Stomach (tissue), 4 donors: Measurements from ENCODE around the gene AIFM3.

Experiments
- EP300 ChIP-seq: sonication (generic); formaldehyde crosslinking; IDR thresholded peaks from one replicate; pipeline ENCODE4 v1.6.1; 2017; ENCODE audit warnings: antibody characterized with exemption
- POLR2A ChIP-seq, 4 donors: fragments of 450-650 bp; IDR thresholded peaks; one replicate each; pipeline ENCODE4 v1.6.1; 2016; ENCODE audit warnings: antibody characterized with exemption in 4 of 4, control low read depth in 2 of 4, mild to moderate bottlenecking in 1 of 4, moderate library complexity in 1 of 4
- POLR2AphosphoS5 ChIP-seq, 3 donors: sonication (generic); formaldehyde crosslinking; IDR thresholded peaks; one replicate each; pipeline ENCODE4 v1.6.1; 2016; ENCODE audit warnings: antibody characterized with exemption in 3 of 3
- TF ChIP-seq, protein P1 (sequence below), 7 experiments: fragments of 450-650 bp in 4 of 7; fragments of 200-600 bp in 3 of 7; sonication (generic) in 3 of 7; IDR thresholded peaks; one replicate each; pipeline ENCODE4 v1.5.1; 2016 to 2019; ENCODE audit warnings: antibody characterized with exemption in 7 of 7, control low read depth in 2 of 7, mild to moderate bottlenecking in 1 of 7

DNA sequence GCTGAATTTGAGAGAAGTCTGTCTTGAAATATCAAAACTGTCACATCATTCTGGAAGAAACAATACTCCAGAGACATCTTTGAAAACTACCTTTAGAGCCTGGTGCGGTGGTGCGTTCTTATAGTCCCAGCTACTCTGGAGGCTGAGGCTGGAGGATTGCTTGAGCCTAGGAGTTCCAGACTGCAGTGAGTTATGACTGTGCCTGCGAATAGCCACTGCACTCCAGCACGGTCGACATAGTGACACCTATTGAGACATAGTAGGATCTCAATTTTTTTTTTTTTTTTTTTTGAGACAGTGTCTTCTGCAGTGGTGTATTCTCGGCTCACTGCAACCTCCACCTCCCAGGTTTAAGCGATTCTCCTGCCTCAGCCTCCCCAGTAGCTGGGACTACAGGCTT is 11.5 kb upstream of the AIFM3 start:
- TF ChIP-seq, protein P1, sequence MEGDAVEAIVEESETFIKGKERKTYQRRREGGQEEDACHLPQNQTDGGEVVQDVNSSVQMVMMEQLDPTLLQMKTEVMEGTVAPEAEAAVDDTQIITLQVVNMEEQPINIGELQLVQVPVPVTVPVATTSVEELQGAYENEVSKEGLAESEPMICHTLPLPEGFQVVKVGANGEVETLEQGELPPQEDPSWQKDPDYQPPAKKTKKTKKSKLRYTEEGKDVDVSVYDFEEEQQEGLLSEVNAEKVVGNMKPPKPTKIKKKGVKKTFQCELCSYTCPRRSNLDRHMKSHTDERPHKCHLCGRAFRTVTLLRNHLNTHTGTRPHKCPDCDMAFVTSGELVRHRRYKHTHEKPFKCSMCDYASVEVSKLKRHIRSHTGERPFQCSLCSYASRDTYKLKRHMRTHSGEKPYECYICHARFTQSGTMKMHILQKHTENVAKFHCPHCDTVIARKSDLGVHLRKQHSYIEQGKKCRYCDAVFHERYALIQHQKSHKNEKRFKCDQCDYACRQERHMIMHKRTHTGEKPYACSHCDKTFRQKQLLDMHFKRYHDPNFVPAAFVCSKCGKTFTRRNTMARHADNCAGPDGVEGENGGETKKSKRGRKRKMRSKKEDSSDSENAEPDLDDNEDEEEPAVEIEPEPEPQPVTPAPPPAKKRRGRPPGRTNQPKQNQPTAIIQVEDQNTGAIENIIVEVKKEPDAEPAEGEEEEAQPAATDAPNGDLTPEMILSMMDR (IDR thresholded peaks at IDR 0.05), result no peak
- TF ChIP-seq POLR2AphosphoS5 (IDR thresholded peaks at IDR 0.05) (no peak), POLR2A (IDR thresholded peaks at IDR 0.05) (no peak), EP300 (no peak)
